ENCODE measurements around the gene SORT1.
"Not testable (repeated sequence)": the region's sequence is repeated elsewhere in the genome, so short reads cannot be mapped to it uniquely, and the experiment has no call there.

The SORT1 gene

GRCh38 chr1:109383087-109383779, 14.5 kb downstream of the SORT1 start:
- DNase-seq: no peak

DNA sequence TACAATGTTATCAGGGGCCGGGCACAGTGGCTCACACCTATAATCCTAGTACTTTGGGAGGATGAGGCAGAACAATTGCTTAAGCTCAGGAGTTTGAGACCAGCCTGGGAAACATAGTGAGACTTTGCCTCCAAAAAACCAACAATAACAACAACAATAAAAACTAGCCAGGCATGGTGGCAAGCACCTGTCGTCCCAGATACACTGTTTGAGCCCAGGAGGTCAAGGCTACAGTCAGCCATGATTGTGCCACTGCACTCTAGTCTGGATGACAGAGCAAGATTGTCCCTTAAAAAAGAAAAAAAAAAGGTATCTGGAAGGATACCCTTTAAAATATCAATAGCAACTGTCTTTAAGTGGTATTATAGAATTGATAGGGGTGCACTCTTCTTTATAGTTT, 16.1 kb downstream of the SORT1 start:
- no peak for DNase-seq

DNA sequence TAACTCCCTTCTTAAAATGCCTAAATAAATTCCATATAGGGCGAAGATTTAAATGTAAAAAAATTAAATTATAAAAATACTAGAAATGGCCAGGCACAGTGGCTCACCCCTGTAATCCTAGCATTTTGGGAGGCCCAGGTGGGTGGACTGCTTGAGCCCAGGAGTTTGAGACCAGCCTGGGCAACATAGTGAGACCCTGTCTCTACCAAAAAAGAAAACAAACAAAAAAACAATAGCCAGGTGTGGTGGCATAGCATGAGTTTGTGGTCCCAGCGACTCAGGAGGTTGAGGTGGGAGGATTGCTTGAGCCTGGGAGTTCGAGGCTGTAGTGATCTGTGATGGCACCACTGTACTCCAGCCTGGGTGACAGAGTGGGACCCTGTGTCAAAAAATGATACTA, 17.8 kb downstream of the SORT1 start:
- no peak for DNase-seq

- DNase-seq: no peak
These were observed 18.3 kb downstream of the SORT1 start for GRCh38 chr1:109379422-109379821.

- no peak for DNase-seq
These were observed 20.0 kb downstream of the SORT1 start for GRCh38 chr1:109377698-109378097.

GRCh38 chr1:109373696-109374095, 24.0 kb downstream of the SORT1 start:
- DNase-seq: not testable (repeated sequence)

- peak in 1 of 58 donors; percentile 19 for DNase-seq
These were observed 24.6 kb downstream of the SORT1 start for GRCh38 chr1:109373126-109373525.

- DNase-seq: no peak
These were observed 25.4 kb downstream of the SORT1 start for GRCh38 chr1:109372281-109372680.

DNA sequence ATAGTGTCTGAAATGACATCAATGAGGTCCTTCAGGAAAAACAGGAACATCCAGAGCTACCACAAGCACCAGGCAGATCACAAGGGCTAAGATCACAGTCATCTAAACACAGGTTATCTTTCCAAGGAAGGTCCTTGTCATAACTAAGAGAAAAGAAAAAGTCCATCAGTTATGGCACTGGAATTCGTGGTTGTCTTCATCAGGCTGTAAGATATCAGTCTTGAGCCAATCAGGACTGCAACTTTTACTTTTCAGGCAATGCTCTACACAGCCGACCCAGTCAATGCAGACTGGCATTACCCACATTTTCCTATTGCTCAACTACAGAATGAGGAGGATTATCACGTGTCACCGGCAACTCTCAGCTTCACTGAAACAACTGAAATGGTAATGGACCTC, 26.4 kb downstream of the SORT1 start:
- DNase-seq: peak in 5 of 58 donors; percentile 20 to 43 (median 31)

GRCh38 chr1:109370712-109371340, 26.9 kb downstream of the SORT1 start:
- peak in 4 of 58 donors; percentile 31 to 46 (median 36) for DNase-seq

DNA sequence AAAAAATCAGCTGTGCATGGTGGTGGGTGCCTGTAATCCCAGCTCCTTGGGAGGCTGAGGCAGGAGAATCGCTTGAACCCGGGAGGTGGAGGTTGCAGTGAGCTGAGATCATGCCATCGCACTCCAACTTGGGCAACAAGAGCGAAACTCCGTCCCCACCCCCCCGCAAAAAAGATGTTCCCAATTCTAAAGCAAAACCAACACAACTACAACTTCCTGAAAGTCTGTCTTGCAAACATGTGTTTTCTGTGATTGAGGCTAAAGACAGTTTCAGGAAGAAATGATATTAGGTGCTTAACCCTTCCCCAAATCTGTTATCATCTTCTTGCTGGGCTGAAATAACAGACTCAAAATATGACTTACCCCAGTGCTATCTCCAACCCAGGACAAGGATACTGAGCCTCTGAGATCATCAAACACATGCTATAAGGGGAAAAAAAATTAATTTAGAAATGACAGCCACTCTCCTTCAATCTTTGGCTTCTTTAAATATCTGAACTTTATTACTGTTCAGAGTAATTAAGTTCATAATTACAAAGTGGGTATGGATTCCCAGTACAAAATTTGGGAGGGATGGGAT, 28.5 kb downstream of the SORT1 start:
- peak in 1 of 58 donors; percentile 14 for DNase-seq

DNA sequence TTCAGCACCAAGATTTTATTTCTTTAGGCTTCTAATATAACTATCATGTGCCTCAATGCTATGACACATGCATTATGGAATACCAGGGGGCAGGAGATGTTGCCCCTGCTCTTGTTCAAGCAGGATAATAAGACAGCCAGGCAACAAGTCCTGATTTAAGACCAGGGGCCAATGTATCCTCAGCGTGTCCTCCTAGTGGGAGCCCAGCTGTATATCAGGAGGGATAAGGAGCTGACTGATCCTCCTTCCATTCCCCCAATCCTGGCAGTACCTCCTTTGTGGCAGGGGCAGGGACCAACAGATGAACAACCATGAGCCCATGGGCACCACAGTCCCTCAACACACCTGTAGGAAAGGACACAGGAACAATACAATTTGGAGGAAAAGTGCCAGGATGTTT, 29.3 kb downstream of the SORT1 start:
- DNase-seq: no peak

DNA sequence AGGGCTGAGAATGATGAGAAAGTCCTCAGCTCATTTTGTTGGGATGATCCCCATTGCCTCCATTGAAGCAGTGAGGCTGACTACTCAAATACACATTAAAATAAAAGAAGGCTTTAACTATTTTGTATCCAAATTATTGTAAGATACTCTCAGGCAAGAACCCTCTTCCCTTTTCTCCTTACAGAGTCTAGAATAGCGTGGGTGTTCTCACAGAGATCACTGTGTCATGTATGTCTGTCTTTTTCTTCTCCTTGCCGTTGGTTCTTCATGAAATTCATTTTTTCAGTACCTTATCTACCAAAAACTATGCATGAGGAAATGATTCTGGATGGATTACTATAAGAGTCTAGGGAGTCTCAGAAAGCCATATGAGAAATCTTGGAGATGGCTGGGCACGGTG, 30.1 kb downstream of the SORT1 start:
- no peak for DNase-seq

GRCh38 chr1:109365642-109366204, 32.0 kb downstream of the SORT1 start:
- no peak for DNase-seq

DNA sequence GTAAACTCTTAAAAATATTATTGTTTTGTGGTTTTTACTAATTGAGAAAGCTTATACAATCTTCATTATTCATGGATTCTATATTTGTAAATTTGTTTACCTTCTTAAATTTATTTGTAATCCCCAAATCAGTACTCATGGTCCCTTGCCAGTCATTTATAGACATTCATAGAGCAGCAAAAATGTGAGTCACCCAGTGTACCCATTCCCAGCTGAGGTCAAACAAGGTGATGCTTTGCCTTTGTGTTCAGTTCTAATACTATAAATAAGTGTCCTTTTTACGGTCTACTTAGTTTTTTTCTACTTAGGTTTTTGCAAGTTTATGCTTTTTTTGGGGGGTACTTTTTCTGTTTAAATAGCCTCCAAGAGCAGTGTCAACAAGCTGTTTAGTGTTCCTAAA, 36.1 kb downstream of the SORT1 start:
- no peak for DNase-seq

DNA sequence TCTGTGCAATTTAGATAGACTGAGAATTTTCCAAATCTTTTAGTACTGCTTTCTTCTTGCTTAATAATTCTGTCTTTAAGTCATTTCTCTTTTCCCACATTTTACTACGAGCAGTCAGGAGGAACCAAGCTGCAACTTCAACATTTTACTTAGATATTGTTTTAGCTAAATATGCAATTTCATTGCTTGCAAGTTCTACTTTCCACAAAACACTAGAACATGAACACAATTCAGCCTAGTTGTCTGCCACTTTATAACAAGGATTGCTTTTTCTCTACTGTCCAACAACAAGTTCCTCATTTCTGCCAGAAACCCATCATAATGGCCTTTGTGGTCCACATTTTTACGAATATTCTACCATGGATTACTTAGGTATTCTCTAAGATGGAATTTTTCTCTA, 36.6 kb downstream of the SORT1 start:
- no peak for DNase-seq

GRCh38 chr1:109357616-109358015, 40.1 kb downstream of the SORT1 start:
- DNase-seq: no peak

GRCh38 chr1:109356915-109357314, 40.8 kb downstream of the SORT1 start:
- DNase-seq: no peak

DNA sequence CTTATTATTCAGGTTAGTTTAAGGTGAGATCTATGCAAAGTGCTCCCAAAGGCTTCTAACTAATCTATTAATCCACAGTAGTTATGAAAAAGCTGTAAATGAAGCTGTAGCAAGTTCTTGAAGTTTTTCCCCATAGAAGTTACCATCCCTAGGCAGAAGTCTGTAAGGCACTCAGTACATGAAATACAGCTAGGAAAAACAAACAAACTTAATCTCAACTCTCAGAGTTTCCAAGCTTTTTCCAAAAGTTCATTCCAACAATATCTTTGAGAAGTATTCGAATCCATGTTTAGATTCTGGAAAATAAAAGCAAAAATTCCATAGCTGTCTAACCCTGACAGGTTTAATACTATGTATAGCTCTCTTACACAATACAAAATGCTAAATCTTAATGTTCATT, 41.2 kb downstream of the SORT1 start:
- no peak for DNase-seq

DNA sequence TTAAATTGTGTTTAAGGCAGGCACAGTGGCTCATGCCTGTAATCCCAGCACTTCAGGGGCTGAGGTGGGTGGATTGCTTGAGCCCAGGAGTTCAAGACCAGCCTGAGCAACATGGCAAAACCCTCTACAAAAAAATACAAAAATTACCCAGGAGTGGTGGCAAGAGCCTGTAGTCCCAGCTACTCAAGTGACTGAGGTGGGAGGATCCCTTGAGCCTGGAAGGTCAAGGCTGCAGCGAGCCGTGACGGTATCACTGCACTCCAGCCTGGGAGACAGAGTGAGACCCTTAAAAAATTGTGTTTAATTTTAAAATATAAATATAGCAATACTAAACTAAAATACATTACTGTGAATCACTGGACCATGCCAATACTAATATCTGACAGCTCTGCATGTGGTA, 42.8 kb downstream of the SORT1 start:
- DNase-seq: no peak

DNA sequence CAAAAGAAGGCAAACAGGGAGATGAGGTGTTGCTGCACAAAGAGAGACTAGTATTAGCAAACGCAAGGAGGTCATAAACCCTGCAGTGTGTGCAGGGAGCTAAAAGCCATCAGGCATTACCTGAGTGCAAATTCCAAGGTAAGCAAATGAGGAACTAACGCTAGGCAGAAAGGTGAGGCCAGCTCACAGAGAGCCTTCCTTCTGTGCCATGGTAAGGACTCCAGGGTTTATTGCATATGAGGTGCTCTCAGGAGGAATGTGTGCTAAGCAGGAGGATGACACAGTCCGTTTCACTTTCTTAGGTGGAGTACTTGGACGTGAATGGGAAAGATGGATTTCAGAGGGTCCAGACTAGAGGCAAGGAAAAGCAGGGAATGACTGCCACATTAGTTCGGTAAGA, 46.3 kb downstream of the SORT1 start:
- DNase-seq: no peak

- DNase-seq: no peak
These were observed 47.1 kb downstream of the SORT1 start for GRCh38 chr1:109350655-109351054.

- DNase-seq: no peak
These were observed 47.5 kb downstream of the SORT1 start for GRCh38 chr1:109350182-109350581.
